GM12875 (cell line): ENCODE results near the gene PTPN4.

Experiments
- H3K4me3 ChIP-seq: one replicate; pipeline ENCODE4 v1.5.1; 2011; ENCODE audit warnings: low read depth, low read length, control low read depth
- TF ChIP-seq, protein P1 (sequence below): IDR thresholded peaks from 2 replicates; pipeline ENCODE4 v1.5.1; 2011; ENCODE audit warnings: low read depth, mild to moderate bottlenecking, control low read depth, inconsistent platforms, low read length, moderate library complexity, borderline replicate concordance; ENCODE audit not compliant: insufficient read depth

The PTPN4 gene, protein sequence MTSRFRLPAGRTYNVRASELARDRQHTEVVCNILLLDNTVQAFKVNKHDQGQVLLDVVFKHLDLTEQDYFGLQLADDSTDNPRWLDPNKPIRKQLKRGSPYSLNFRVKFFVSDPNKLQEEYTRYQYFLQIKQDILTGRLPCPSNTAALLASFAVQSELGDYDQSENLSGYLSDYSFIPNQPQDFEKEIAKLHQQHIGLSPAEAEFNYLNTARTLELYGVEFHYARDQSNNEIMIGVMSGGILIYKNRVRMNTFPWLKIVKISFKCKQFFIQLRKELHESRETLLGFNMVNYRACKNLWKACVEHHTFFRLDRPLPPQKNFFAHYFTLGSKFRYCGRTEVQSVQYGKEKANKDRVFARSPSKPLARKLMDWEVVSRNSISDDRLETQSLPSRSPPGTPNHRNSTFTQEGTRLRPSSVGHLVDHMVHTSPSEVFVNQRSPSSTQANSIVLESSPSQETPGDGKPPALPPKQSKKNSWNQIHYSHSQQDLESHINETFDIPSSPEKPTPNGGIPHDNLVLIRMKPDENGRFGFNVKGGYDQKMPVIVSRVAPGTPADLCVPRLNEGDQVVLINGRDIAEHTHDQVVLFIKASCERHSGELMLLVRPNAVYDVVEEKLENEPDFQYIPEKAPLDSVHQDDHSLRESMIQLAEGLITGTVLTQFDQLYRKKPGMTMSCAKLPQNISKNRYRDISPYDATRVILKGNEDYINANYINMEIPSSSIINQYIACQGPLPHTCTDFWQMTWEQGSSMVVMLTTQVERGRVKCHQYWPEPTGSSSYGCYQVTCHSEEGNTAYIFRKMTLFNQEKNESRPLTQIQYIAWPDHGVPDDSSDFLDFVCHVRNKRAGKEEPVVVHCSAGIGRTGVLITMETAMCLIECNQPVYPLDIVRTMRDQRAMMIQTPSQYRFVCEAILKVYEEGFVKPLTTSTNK

DNA sequence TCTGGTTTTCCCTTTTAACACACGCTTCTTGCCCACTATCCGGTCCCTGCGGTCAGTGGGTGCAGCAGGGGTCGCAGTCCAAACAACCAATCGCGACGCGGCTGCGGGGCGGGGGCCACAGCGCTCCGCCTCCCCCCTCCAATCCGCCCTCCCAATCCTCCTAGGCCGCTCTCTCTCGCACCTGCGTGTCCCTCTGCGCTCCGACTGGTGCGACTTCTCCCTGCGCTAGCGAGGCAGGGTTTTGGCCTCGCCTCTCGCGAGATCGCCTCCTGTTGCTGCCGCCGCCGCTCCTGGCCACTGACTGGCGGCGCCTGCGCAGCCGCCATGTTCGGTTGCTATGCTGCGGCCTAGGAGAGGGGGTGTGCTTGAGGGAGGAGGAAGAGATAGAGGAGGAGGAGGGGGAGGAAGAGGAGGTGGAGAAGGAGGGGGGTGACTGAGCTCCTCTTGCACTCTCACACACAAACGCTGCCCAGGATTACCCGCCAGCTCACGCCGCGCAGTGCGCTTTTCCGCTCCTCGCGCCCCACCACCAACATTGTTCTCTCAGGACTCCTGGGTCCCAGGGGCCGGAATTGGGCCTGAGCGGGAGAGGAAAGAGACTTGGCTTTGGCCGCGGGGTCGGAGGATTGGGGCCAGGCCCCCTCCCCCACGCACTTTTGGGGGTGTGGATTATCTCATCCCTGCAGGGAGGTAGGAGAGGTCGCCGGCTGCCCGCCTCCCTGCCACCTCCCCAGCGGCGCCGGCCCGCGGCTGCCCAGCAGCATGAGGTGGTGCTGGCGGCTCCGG, at the start of gene PTPN4:
Gene PTPN4, plus strand, starts transcription at position 472 of the 786 bp plus-strand sequence. CDS start 49,932 bp downstream, outside the sequence.
- H3K4me3 ChIP-seq: peak within 1 kb of the TSS; percentile 76
- TF ChIP-seq, protein P1, sequence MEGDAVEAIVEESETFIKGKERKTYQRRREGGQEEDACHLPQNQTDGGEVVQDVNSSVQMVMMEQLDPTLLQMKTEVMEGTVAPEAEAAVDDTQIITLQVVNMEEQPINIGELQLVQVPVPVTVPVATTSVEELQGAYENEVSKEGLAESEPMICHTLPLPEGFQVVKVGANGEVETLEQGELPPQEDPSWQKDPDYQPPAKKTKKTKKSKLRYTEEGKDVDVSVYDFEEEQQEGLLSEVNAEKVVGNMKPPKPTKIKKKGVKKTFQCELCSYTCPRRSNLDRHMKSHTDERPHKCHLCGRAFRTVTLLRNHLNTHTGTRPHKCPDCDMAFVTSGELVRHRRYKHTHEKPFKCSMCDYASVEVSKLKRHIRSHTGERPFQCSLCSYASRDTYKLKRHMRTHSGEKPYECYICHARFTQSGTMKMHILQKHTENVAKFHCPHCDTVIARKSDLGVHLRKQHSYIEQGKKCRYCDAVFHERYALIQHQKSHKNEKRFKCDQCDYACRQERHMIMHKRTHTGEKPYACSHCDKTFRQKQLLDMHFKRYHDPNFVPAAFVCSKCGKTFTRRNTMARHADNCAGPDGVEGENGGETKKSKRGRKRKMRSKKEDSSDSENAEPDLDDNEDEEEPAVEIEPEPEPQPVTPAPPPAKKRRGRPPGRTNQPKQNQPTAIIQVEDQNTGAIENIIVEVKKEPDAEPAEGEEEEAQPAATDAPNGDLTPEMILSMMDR: no peak

DNA sequence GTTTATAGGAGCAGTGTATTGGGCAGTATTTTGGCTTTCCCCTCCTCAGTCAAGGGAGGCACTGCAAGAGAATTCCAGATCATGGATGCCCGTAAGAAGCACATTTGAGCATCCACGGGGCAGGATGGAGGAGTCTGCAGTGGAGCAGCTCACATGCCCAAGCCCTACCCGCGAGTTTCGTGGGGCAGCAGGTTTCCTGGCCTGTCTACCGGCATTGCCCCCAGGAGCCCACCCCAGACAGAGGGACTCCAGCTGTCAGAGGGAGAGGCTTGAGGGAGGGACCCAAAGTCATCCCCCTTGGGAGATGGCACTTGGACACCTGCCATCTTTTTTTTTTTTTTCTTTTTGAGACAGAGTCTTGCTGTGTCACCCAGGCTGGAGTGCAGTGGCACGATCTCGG, 49.4 kb upstream of the PTPN4 start:
- TF ChIP-seq, protein P1: no peak
- no peak overlapping the region for H3K4me3 ChIP-seq

DNA sequence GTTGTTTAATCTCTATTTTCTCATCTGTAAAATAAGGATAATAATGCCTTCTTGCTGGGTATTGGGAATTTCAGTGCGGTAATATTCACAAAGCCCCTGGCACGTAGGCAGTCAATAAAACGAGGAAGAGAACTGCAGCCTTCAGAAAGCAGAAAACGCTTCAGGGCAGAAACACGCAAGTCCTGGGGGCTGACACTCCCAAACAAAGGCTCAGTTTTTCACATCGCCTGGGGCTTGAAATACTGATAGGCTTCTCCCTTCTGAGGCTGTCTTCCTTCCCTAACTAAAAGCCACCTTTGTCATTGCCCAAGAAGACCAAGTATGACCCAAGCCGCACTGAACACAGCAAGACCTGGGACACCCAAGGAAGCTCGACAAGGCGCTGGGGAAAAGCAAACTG, 48.4 kb upstream of the PTPN4 start:
- no peak overlapping the region for H3K4me3 ChIP-seq
- TF ChIP-seq, protein P1: no peak

DNA sequence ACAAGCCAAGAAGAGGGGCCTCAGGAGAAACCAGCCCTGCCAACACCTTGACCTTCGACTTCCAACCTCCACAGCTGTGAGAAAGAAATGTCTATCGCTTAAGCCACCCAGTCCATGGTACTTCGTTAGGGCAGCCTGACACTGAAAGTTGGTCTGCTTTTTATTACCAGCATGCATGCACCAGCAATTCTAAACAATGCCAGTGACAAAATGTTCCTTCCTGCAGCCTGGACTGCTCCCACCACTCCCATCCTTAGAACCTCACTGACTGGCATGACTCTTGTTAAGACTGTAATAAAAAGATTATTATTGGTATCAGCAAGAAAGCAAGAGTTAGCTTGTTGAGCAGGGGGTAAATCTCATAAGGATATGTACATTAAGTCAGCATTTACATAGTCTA, 47.2 kb upstream of the PTPN4 start:
- H3K4me3 ChIP-seq: no peak overlapping the region
- TF ChIP-seq, protein P1: no peak

DNA sequence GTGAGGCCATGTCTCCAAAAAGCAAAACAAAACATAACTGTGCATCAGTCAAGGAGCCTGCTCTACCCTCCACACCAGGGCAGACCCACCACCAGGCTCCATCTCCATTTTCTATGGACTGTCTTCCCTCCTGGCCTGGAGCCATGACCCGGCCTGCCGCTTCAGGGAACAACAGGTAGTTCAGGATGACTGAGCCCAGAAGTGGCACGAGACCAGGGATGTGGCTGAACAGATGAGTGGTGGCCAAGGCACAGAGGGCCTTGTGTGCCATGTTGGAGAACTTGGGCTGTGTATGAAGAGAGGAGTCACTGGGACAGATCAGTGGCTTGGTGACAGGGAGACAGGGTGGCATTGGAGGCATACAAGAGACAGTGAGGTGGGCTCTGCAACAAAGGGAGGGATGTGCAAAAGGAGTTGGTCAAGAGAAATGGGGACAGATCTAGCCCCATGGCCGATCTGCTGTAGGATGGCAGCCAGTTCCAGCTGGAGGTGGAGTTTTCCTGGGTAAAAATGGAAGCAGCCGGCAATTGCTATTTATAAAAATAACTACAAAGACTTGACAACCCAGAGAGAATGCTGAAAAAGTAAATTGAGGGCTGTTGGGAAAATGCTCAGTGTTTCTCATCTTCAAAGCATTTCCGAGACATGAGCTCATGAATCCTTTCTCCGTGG, 45.8 kb upstream of the PTPN4 start:
- no peak overlapping the region for H3K4me3 ChIP-seq
- TF ChIP-seq, protein P1: no peak
